ENCODE data around the gene FIGN. TPM values are rescaled to one million over a fixed set of nuclear protein-coding genes. Genes with fewer than 3 reads are reported as not detected.

FIGN gene
- total and polyA plus RNA-seq, 2 of the 13 experiments (the other 11 are each of a cell fraction or from before 2014, with no cell fraction given): 6.6 to 6.7 TPM

DNA sequence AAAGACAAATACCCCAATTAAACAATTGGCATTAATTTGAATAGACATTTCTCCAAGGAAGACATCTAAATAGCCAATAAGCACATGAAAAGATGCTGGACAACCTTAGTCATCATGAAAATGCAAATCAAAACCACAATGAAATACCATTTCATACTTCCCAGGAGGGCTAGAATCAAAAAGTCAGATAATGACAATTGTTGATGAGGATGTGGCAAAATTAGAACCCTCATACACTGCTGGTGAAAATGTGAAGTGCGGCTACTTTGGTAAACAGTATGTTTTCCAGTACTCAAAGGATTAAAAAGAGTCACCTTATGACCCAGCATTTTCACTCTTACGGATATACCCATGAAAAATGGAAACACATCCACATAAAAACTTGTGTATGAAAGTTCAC lies 91.6 kb downstream of the FIGN start:
- ATAC-seq: 0 out of 3 replicates have a peak, but pooled peaks have one; percentile 38
- H3K9me3 ChIP-seq (ENCODE audit: low read length): no peaks in the 10 kb centered on the region
- ChIA-PET CTCF (ENCODE audit: low intra/inter-chr PET ratio, low total read pairs) (no interaction called here), POLR2A (no interaction called here)
- in situ Hi-C loops (cut with HindIII; ENCODE audit: extremely low pct_ligation_motif_present, low pct_unique_long_range_greater_than_20kb) (no loop called here), intact Hi-C loops (cut with micrococcal nuclease; ENCODE audit: unreplicated experiment) (no loop called here)
- H4K20me1 ChIP-seq (ENCODE audit: insufficient read depth, low read length): no peaks in the 10 kb centered on the region
- H2AFZ ChIP-seq (ENCODE audit: low read length): no peak overlapping the region
- no peaks in the 10 kb centered on the region for H3K36me3 ChIP-seq (replicated peaks in 1 of 2; ENCODE audit: control insufficient read depth in 1 of 2, insufficient read depth in 2 of 2, low read length in 2 of 2)
- no peak overlapping the region for H3K4me2 ChIP-seq (ENCODE audit: low read depth, low read length)
- H3K79me2 ChIP-seq (ENCODE audit: insufficient read depth, low read length): no peaks in the 10 kb centered on the region
- 97% methylated on average over 2 of the region's 2 CpGs for WGBS (ENCODE audit: low lambda C conversion rate)
- no peak overlapping the region for H3K9ac ChIP-seq (ENCODE audit: insufficient read depth, low read depth, low read length)
- H3K27me3 ChIP-seq (ENCODE audit: control insufficient read depth in 1 of 2, insufficient read depth in 2 of 2, low read length in 2 of 2): no peaks in the 10 kb centered on the region
- FAIRE-seq: peak; percentile 46
- DNase-seq (ENCODE audit: low spot score): no peak
- H3K4me3 ChIP-seq (replicated peaks in 1 of 3; ENCODE audit: insufficient read depth in 1 of 3, low read depth in 2 of 3, low read length in 3 of 3): no peak overlapping the region
- no TSS peak for BruUV-seq (replicated peaks)
- peaks cover 7% of the 10 kb centered on the region for H3K4me1 ChIP-seq (ENCODE audit: insufficient read depth, low read length)
- H3K27ac ChIP-seq (ENCODE audit: extremely low read length, insufficient read depth, low read length): no peak overlapping the region
- TF ChIP-seq ZNF597 (CRISPR knock-in tag; IDR thresholded peaks at IDR 0.05): no peak
- TF ChIP-seq ZBTB4 (CRISPR knock-in tag; IDR thresholded peaks at IDR 0.05; ENCODE audit: borderline replicate concordance): no peak
- no peak for TF ChIP-seq ZNF432 (CRISPR knock-in tag; IDR thresholded peaks at IDR 0.05; ENCODE audit: borderline replicate concordance)
- TF ChIP-seq NONO (IDR thresholded peaks at IDR 0.05): no peak
- no peak for TF ChIP-seq NONO (CRISPR knock-in tag; conservative IDR thresholded peaks at IDR 0.05)
- no peak for TF ChIP-seq ZNF724P (CRISPR knock-in tag; IDR thresholded peaks at IDR 0.05; ENCODE audit: borderline replicate concordance)
- TF ChIP-seq, protein P1, sequence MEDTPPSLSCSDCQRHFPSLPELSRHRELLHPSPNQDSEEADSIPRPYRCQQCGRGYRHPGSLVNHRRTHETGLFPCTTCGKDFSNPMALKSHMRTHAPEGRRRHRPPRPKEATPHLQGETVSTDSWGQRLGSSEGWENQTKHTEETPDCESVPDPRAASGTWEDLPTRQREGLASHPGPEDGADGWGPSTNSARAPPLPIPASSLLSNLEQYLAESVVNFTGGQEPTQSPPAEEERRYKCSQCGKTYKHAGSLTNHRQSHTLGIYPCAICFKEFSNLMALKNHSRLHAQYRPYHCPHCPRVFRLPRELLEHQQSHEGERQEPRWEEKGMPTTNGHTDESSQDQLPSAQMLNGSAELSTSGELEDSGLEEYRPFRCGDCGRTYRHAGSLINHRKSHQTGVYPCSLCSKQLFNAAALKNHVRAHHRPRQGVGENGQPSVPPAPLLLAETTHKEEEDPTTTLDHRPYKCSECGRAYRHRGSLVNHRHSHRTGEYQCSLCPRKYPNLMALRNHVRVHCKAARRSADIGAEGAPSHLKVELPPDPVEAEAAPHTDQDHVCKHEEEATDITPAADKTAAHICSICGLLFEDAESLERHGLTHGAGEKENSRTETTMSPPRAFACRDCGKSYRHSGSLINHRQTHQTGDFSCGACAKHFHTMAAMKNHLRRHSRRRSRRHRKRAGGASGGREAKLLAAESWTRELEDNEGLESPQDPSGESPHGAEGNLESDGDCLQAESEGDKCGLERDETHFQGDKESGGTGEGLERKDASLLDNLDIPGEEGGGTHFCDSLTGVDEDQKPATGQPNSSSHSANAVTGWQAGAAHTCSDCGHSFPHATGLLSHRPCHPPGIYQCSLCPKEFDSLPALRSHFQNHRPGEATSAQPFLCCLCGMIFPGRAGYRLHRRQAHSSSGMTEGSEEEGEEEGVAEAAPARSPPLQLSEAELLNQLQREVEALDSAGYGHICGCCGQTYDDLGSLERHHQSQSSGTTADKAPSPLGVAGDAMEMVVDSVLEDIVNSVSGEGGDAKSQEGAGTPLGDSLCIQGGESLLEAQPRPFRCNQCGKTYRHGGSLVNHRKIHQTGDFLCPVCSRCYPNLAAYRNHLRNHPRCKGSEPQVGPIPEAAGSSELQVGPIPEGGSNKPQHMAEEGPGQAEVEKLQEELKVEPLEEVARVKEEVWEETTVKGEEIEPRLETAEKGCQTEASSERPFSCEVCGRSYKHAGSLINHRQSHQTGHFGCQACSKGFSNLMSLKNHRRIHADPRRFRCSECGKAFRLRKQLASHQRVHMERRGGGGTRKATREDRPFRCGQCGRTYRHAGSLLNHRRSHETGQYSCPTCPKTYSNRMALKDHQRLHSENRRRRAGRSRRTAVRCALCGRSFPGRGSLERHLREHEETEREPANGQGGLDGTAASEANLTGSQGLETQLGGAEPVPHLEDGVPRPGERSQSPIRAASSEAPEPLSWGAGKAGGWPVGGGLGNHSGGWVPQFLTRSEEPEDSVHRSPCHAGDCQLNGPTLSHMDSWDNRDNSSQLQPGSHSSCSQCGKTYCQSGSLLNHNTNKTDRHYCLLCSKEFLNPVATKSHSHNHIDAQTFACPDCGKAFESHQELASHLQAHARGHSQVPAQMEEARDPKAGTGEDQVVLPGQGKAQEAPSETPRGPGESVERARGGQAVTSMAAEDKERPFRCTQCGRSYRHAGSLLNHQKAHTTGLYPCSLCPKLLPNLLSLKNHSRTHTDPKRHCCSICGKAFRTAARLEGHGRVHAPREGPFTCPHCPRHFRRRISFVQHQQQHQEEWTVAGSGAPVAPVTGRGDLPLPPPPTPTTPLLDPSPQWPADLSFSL (CRISPR knock-in tag; IDR thresholded peaks at IDR 0.05): no peak
- no peak for TF ChIP-seq ISL2 (CRISPR knock-in tag; IDR thresholded peaks at IDR 0.05)
- no peak for TF ChIP-seq SNAPC2 (CRISPR knock-in tag; IDR thresholded peaks at IDR 0.05)
- no peak for TF ChIP-seq TGIF2 (CRISPR knock-in tag; IDR thresholded peaks at IDR 0.05)
- TF ChIP-seq SMAD3 (CRISPR knock-in tag; IDR thresholded peaks at IDR 0.05): no peak
- TF ChIP-seq FOXJ3 (CRISPR knock-in tag; IDR thresholded peaks at IDR 0.05; ENCODE audit: borderline replicate concordance): no peak
- TF ChIP-seq ZNF12 (CRISPR knock-in tag; IDR thresholded peaks at IDR 0.05): no peak
- TF ChIP-seq, protein P2, sequence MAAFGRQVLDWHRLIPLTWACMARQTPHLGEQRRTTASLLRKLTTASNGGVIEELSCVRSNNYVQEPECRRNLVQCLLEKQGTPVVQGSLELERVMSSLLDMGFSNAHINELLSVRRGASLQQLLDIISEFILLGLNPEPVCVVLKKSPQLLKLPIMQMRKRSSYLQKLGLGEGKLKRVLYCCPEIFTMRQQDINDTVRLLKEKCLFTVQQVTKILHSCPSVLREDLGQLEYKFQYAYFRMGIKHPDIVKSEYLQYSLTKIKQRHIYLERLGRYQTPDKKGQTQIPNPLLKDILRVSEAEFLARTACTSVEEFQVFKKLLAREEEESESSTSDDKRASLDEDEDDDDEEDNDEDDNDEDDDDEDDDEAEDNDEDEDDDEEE (CRISPR knock-in tag; IDR thresholded peaks at IDR 0.05): no peak

Data from HepG2 (cell line).